GM21786 (cell line): Measurements from ENCODE around the gene GLCE.

ENCODE experiments used
- ATAC-seq: cut with Tn5 transposase; IDR thresholded peaks from one replicate; pipeline ENCODE4 v1.9.1; 2021; ENCODE audit not compliant: unreplicated experiment

Gene GLCE

GRCh38 chr15:69160141-69160993, at the start of gene GLCE:
GLCE (plus strand) TSS chr15:69160635; CDS start chr15:69255807, 95,172 bp downstream.
- peak; percentile 95 for ATAC-seq

GRCh38 chr15:69114331-69114928, 46.0 kb upstream of the GLCE start:
- ATAC-seq: no peak

- ATAC-seq: no peak
Observed at GRCh38 chr15:69115031-69115430, 45.4 kb upstream of the GLCE start.

GRCh38 chr15:69116391-69116790, 44.0 kb upstream of the GLCE start:
- ATAC-seq: no peak

- no peak for ATAC-seq
Observed at GRCh38 chr15:69117431-69117871, 43.0 kb upstream of the GLCE start.

- no peak for ATAC-seq
Observed at GRCh38 chr15:69118089-69118488, 42.3 kb upstream of the GLCE start.

GRCh38 chr15:69119001-69119400, 41.4 kb upstream of the GLCE start:
- no peak for ATAC-seq

- no peak for ATAC-seq
Observed at GRCh38 chr15:69119683-69120395, 40.6 kb upstream of the GLCE start.

GRCh38 chr15:69120732-69121131, 39.7 kb upstream of the GLCE start:
- ATAC-seq: no peak

GRCh38 chr15:69121198-69121828, 39.1 kb upstream of the GLCE start:
- ATAC-seq: no peak

GRCh38 chr15:69125236-69125635, 35.2 kb upstream of the GLCE start:
- ATAC-seq: no peak

- ATAC-seq: no peak
Observed at GRCh38 chr15:69126054-69126469, 34.4 kb upstream of the GLCE start.

GRCh38 chr15:69127306-69127705, 33.1 kb upstream of the GLCE start:
- ATAC-seq: no peak

- no peak for ATAC-seq
Observed at GRCh38 chr15:69128667-69129311, 31.6 kb upstream of the GLCE start.

- no peak for ATAC-seq
Observed at GRCh38 chr15:69131362-69132220, 28.8 kb upstream of the GLCE start.

- ATAC-seq: no peak
Observed at GRCh38 chr15:69132430-69132829, 28.0 kb upstream of the GLCE start.

GRCh38 chr15:69132977-69133861, 27.2 kb upstream of the GLCE start:
- ATAC-seq: no peak

- no peak for ATAC-seq
Observed at GRCh38 chr15:69133862-69134519, 26.4 kb upstream of the GLCE start.
